Muscle layer of duodenum (tissue), 2 donors: Measurements from ENCODE around the gene PAPPA2.

Experiments
- H3K27ac ChIP-seq: one replicate; pipeline ENCODE4 v1.7.0; 2013; ENCODE audit warnings: mild to moderate bottlenecking, low read length
- H3K27me3 ChIP-seq: one replicate; pipeline ENCODE4 v1.7.0; 2013; ENCODE audit warnings: low read depth, mild to moderate bottlenecking, control low read depth, low read length
- H3K36me3 ChIP-seq, 2 donors: one replicate each; pipeline ENCODE4 v1.7.0; 2013; ENCODE audit warnings: low read length in 2 of 2, control low read depth in 1 of 2, mild to moderate bottlenecking in 1 of 2; ENCODE audit not compliant: insufficient read depth in 2 of 2, control insufficient read depth in 1 of 2
- H3K4me1 ChIP-seq, 2 donors: one replicate each; pipeline ENCODE4 v1.7.0; 2013; ENCODE audit warnings: low read length in 2 of 2, mild to moderate bottlenecking in 2 of 2, control low read depth in 1 of 2, moderate library complexity in 1 of 2; ENCODE audit not compliant: insufficient read depth in 2 of 2, control insufficient read depth in 1 of 2
- H3K4me3 ChIP-seq, 2 donors: one replicate each; pipeline ENCODE4 v1.7.0; 2013; ENCODE audit warnings: low read length in 2 of 2, low read depth in 1 of 2, mild to moderate bottlenecking in 1 of 2
- H3K9me3 ChIP-seq, 2 donors: one replicate each; pipeline ENCODE4 v1.7.0; 2013; ENCODE audit warnings: low read length in 2 of 2, control low read depth in 1 of 2, mild to moderate bottlenecking in 1 of 2; ENCODE audit not compliant: control insufficient read depth in 1 of 2
- donor health status: healthy.

PAPPA2 gene

DNA sequence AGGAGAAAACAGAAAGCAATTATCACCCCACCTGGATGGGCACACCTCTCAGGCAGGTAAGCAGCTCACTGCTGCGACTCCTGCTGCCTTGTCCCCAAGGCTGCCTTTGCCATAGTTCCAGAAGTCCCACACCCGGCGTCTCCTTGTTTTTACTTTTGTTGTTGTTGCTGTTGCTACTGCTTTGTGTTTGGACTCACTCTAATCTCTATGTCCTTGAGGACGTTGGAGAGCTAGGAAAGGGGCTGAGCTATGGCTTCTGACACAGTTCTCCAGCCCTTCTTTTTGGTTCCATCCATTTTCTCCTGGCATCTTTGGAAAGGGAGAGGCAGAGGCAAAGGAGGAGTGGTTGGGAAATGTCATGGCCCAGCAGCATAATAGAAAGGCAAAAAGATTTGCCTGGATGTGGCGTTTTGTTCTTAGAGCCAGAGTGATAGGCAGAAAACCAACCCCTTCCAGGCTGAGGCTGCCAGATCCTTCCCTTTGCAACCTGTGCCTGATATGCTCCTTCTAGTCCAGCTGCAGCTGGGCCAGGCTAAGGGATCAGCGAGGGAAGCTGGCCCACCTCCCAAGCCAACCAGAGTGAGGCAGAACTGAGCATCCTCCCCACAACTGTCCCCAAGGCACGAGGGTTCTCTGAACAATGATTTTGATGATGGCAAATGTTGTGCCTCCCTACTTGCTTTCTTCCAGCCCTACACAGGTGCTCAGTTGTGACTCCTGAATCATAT, 430.8 kb downstream of the PAPPA2 start:
- H3K27ac ChIP-seq, result no peak overlapping the region
- H3K36me3 ChIP-seq, result no peaks in the 10 kb centered on the region
- no peaks in the 10 kb centered on the region for H3K9me3 ChIP-seq
- H3K4me1 ChIP-seq, result peaks cover 0 to 8% of the 10 kb centered on the region in 2 donors
- H3K27me3 ChIP-seq, result no peaks in the 10 kb centered on the region
- H3K4me3 ChIP-seq, result no peak overlapping the region

DNA sequence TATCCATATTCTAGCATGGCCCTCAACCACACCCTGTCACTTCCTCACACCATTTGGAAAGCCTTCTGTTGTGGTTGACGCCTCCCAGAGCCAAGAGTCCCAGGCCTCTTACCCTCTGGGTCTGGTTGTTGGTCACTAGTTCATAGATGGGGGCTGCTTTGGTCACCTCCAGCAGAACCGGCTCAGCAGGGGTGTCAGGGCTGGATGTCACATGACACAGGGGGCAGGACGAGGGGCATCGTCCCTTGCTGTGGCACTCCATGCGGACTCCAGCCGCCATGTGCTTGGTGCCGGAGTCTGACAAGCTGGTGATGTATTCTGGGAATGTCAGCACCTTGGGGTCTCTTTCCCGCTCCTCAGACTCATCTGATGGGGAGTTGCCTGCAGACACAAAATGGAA, 431.5 kb downstream of the PAPPA2 start:
- H3K27me3 ChIP-seq, result no peaks in the 10 kb centered on the region
- H3K36me3 ChIP-seq, result no peaks in the 10 kb centered on the region
- no peak overlapping the region for H3K4me3 ChIP-seq
- peaks cover 0 to 8% of the 10 kb centered on the region in 2 donors for H3K4me1 ChIP-seq
- no peak overlapping the region for H3K27ac ChIP-seq
- no peaks in the 10 kb centered on the region for H3K9me3 ChIP-seq
